ENCODE measurements around the gene THSD4.

DNA sequence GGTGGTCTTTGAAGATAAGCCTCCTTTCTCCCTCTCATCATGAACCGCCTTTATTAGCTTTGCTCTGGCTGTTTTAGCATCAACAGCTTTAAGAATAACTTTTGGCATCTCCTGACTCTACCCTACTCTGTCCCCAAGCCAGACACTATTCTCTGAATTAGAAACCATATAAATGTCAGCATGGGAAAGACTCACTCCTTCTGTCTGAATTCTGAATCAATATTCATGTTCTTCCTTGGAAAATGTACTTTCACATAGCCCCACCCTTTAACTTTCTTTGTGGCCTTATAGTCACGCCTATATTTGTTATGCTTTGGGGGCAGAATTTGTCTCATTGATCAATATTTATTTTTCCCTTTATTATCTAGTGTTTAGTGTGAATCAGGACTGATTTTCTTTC, 563.3 kb downstream of the THSD4 start:
- TF ChIP-seq, protein P1, sequence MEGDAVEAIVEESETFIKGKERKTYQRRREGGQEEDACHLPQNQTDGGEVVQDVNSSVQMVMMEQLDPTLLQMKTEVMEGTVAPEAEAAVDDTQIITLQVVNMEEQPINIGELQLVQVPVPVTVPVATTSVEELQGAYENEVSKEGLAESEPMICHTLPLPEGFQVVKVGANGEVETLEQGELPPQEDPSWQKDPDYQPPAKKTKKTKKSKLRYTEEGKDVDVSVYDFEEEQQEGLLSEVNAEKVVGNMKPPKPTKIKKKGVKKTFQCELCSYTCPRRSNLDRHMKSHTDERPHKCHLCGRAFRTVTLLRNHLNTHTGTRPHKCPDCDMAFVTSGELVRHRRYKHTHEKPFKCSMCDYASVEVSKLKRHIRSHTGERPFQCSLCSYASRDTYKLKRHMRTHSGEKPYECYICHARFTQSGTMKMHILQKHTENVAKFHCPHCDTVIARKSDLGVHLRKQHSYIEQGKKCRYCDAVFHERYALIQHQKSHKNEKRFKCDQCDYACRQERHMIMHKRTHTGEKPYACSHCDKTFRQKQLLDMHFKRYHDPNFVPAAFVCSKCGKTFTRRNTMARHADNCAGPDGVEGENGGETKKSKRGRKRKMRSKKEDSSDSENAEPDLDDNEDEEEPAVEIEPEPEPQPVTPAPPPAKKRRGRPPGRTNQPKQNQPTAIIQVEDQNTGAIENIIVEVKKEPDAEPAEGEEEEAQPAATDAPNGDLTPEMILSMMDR (IDR thresholded peaks at IDR 0.05; ENCODE audit: low read length), result no peak
- TF ChIP-seq EZH2 (IDR thresholded peaks at IDR 0.05; ENCODE audit: borderline replicate concordance, low read length), result no peak
